Subcutaneous abdominal adipose tissue (tissue), 5 donors: ENCODE data around the gene GARIN5A.
"Not testable (repeated sequence)": the region's sequence is repeated elsewhere in the genome, so short reads cannot be mapped to it uniquely, and the experiment has no call there.

ENCODE experiments used
- H3K27ac ChIP-seq: one replicate; pipeline ENCODE4 v1.7.0; 2013; ENCODE audit warnings: low read depth, mild to moderate bottlenecking, inconsistent platforms, low read length, moderate library complexity
- H3K27me3 ChIP-seq, 5 donors: one replicate each; pipeline ENCODE4 v1.7.0; 2013; ENCODE audit warnings: low read length in 5 of 5, inconsistent platforms in 1 of 5; ENCODE audit not compliant: control insufficient read depth in 5 of 5, insufficient read depth in 4 of 5
- H3K36me3 ChIP-seq, 5 donors: one replicate each; pipeline ENCODE4 v1.7.0; 2013; ENCODE audit warnings: low read length in 5 of 5; ENCODE audit not compliant: control insufficient read depth in 5 of 5, insufficient read depth in 5 of 5
- H3K4me1 ChIP-seq, 5 donors: one replicate each; pipeline ENCODE4 v1.7.0; 2013; ENCODE audit warnings: low read length in 5 of 5, mild to moderate bottlenecking in 3 of 5, moderate library complexity in 1 of 5; ENCODE audit not compliant: control insufficient read depth in 5 of 5, insufficient read depth in 5 of 5
- H3K4me3 ChIP-seq, 5 donors: one replicate each; pipeline ENCODE4 v1.7.0; 2013; ENCODE audit warnings: low read length in 5 of 5, low read depth in 1 of 5
- H3K9ac ChIP-seq, 5 donors: one replicate each; pipeline ENCODE4 v1.7.0; 2013; ENCODE audit warnings: low read length in 5 of 5, mild to moderate bottlenecking in 4 of 5, moderate library complexity in 3 of 5
- H3K9me3 ChIP-seq, 5 donors: one replicate each; pipeline ENCODE4 v1.7.0; 2013; ENCODE audit warnings: low read length in 5 of 5; ENCODE audit not compliant: control insufficient read depth in 5 of 5
- donor health status: healthy.
- donor health status: healthy.
- donor health status: healthy.
- donor health status: healthy.
- donor health status: healthy.

Gene GARIN5A

DNA sequence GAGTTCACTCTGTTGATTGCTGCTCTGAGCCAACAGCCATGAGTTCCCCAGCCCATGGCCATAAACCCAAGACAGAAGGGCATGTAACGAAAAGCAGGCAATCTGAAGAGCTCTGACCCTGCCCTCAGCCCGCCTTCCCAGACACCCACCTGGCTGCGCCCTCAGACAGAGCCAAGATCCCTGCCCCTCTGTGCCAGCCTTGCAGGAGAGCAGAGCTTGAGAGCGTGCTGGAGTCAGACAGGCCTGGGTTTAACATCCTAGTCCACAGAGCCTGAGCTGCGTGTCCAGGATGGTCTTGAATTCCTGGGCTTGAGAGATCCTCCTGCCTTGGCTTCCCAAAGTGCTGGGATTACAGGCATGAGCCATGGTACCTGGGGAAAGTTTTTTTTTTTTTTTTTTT is 19.3 kb downstream of the GARIN5A start:
- H3K9ac ChIP-seq, result no peak overlapping the region
- H3K4me3 ChIP-seq, result no peak overlapping the region
- H3K36me3 ChIP-seq, result no peaks in the 10 kb centered on the region
- H3K9me3 ChIP-seq, result no peaks in the 10 kb centered on the region
- H3K27ac ChIP-seq, result no peak overlapping the region
- no peaks in the 10 kb centered on the region for H3K4me1 ChIP-seq
- peaks cover 25 to 35% (median 32%) of the 10 kb centered on the region in 5 donors for H3K27me3 ChIP-seq

DNA sequence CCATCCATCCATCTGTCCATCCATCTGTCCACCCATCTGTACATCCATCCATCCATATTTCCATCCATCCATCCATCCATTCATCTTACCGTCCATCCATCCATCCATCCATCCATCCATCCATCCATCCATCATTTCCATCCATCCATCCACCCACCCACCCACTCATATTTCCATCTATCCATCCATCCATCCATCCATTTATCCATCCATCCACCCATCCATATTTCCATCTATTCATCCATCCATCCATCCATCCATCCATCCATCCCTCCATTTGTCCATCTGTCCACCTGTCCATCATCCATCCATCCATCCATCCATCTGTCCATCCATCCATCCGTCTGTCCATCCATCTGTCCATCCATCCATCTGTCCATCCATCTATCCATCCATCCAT is 20.7 kb downstream of the GARIN5A start:
- no peaks in the 10 kb centered on the region for H3K9me3 ChIP-seq
- H3K27ac ChIP-seq, result no peak overlapping the region
- H3K36me3 ChIP-seq, result no peaks in the 10 kb centered on the region
- peaks cover 25 to 31% (median 29%) of the 10 kb centered on the region in 5 donors for H3K27me3 ChIP-seq
- H3K4me1 ChIP-seq, result no peaks in the 10 kb centered on the region
- H3K9ac ChIP-seq, result no peak overlapping the region
- no peak overlapping the region for H3K4me3 ChIP-seq

DNA sequence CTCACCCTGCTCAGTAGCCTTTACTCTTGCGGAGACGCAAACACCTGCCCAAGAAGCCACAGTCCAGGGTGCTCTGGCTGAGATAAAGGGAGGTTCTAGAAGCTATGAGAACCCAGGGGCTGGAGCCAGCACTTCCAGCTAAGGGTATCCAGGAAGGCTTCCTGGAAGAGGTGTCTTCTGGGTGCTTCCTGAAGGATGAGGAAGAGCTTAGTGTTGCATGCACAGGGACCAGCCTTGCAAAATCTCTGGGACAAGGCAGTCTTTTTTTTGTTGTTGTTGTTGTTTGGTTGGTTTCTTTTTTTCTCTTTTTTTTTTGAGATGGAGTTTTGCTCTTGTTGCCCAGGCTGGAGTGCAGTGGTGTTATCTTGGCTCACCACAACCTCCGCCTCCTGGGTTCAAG is 23.4 kb downstream of the GARIN5A start:
- no peaks in the 10 kb centered on the region for H3K4me1 ChIP-seq
- peaks cover 0 to 1% (median under 1%) of the 10 kb centered on the region in 5 donors for H3K9me3 ChIP-seq
- H3K4me3 ChIP-seq, result no peak overlapping the region
- H3K27me3 ChIP-seq, result peaks cover 17 to 23% (median 18%) of the 10 kb centered on the region in 5 donors
- H3K36me3 ChIP-seq, result no peaks in the 10 kb centered on the region
- no peak overlapping the region for H3K9ac ChIP-seq
- H3K27ac ChIP-seq, result no peak overlapping the region

DNA sequence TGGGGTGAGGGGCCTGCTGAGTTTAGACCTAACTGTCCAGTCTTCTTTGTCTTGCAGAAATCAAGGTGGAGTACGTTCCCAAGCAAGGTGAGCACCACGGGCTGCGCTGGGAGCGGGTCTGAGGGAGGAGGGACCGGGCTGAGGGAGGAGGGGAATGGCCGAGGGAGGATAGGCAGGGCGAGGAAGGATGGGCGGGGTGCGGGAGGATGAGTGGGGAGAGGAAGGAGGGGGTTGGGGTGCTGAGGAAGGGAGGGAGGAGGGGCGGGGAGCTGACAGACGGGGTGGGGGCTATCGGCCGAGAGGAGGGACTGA is 25.5 kb downstream of the GARIN5A start:
- Histone ChIP-seq H3K36me3 (no peaks in the 10 kb centered on the region), H3K4me3 (no peak overlapping the region)

DNA sequence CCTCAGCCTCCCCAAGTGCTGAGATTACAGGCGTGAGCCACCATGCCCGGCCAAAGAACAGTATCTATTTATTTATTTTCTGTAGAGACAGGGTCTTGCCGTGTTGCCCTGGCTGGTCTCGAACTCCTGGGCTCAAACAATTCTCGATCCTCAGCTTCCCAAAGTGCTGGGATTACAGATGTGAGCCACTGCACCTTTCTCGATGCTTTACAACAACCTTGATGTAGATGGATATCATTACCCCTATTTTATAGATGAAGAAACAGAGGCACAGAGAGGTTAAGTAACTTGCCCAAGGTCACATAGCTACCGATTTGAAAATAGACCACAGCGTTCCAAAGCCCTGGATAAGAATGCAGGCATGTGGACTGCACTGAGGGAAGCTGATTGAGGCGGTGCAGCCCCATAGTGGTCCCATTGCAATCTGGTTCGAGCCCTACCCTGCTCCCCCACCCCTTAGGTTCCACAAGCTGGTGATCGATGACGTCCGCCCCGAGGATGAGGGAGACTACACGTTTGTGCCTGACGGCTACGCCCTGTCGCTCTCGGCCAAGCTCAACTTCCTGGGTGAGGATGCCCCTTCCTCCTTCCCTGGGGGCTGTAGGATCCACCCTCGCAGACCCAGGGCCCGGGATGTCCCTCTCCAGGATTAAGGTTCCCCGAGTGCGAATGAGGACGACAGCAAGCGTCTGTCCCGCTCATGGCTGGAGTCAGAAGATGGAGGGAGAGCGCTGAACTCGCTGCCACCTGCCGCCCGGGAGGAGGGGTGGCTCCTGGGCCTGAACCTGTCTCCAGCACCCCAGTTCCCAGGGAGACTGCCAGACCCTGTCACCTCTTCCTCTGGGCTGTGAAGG is 26.1 kb downstream of the GARIN5A start:
- Histone ChIP-seq H3K9ac (no peak overlapping the region), H3K4me1 (no peaks in the 10 kb centered on the region), H3K36me3 (no peaks in the 10 kb centered on the region), H3K4me3 (no peak overlapping the region), H3K9me3 (peaks cover 0 to 5% (median 3%) of the 10 kb centered on the region in 5 donors), H3K27ac (no peak overlapping the region), H3K27me3 (peaks cover 8 to 15% (median 12%) of the 10 kb centered on the region in 5 donors)

More for the DNA sequence above, 25.5 kb downstream of the GARIN5A start:
- peaks cover 0 to 5% (median 3%) of the 10 kb centered on the region in 5 donors for H3K9me3 ChIP-seq
- no peak overlapping the region for H3K27ac ChIP-seq
- H3K27me3 ChIP-seq, result peaks cover 8 to 15% (median 9%) of the 10 kb centered on the region in 5 donors
- H3K9ac ChIP-seq, result no peak overlapping the region
- H3K4me1 ChIP-seq, result no peaks in the 10 kb centered on the region

GRCh38 chr19:50449236-50449899 is 27.3 kb downstream of the GARIN5A start:
- peaks cover 8 to 14% (median 12%) of the 10 kb centered on the region in 5 donors for H3K27me3 ChIP-seq
- no peaks in the 10 kb centered on the region for H3K4me1 ChIP-seq
- no peak overlapping the region for H3K27ac ChIP-seq
- no peak overlapping the region for H3K9ac ChIP-seq
- no peak overlapping the region for H3K4me3 ChIP-seq
- H3K36me3 ChIP-seq, result no peaks in the 10 kb centered on the region
- peaks cover 0 to 5% (median 3%) of the 10 kb centered on the region in 5 donors for H3K9me3 ChIP-seq

- Histone ChIP-seq H3K9ac (no peak overlapping the region), H3K9me3 (peaks cover 0 to 5% (median 3%) of the 10 kb centered on the region in 5 donors), H3K4me3 (no peak overlapping the region), H3K27me3 (peaks cover 8 to 14% (median 12%) of the 10 kb centered on the region in 5 donors), H3K4me1 (no peaks in the 10 kb centered on the region), H3K36me3 (no peaks in the 10 kb centered on the region), H3K27ac (no peak overlapping the region)
Observed at GRCh38 chr19:50447750-50448149, 28.9 kb downstream of the GARIN5A start.

- Histone ChIP-seq H3K9ac (no peak overlapping the region), H3K27me3 (peaks cover 8 to 14% (median 12%) of the 10 kb centered on the region in 5 donors), H3K36me3 (no peaks in the 10 kb centered on the region), H3K27ac (no peak overlapping the region), H3K9me3 (peaks cover 0 to 5% (median 3%) of the 10 kb centered on the region in 5 donors), H3K4me1 (no peaks in the 10 kb centered on the region), H3K4me3 (no peak overlapping the region)
Observed at GRCh38 chr19:50447053-50447452, 29.6 kb downstream of the GARIN5A start.

GRCh38 chr19:50444059-50444458 is 32.6 kb downstream of the GARIN5A start:
- Histone ChIP-seq H3K36me3 (no peaks in the 10 kb centered on the region), H3K4me1 (no peaks in the 10 kb centered on the region), H3K27ac (no peak overlapping the region), H3K9ac (no peak overlapping the region), H3K9me3 (peaks cover 0 to 5% (median 3%) of the 10 kb centered on the region in 5 donors), H3K27me3 (peaks cover 0 to 3% (median under 1%) of the 10 kb centered on the region in 5 donors), H3K4me3 (no peak overlapping the region)

DNA sequence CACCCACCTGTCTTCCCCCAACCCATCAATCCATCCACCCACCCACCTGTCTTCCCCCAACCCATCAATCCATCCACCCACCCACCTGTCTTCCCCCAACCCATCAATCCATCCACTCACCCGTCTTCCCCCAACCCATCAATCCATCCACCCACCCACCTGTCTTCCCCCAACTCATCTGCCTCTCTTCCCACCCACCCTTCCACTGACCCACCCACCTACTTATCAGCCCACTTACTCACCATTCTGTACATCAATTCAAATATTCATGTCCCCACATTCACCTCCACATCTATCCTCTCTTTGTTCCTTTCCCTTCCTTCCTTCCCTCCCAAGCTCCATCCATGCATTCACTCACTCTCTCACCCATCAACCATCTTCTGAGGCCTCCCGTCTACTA is 37.5 kb downstream of the GARIN5A start:
- not testable (repeated sequence) for H3K27ac ChIP-seq, H3K4me3 ChIP-seq, H3K9me3 ChIP-seq, H3K9ac ChIP-seq, H3K4me1 ChIP-seq, H3K36me3 ChIP-seq
- H3K27me3 ChIP-seq, result peaks cover 0 to 13% (median 5%) of the 10 kb centered on the region in 5 donors
